HepG2 (cell line): Measurements from ENCODE around the gene CDC25C. TPM values are rescaled to one million over a fixed set of nuclear protein-coding genes. Genes with fewer than 3 reads are reported as not detected.

Source experiments
- DMTF1 ChIP-seq: sonication (generic); formaldehyde crosslinking; IDR thresholded peaks from 2 replicates; pipeline ENCODE4 v1.4.0; 2020; ENCODE audit warnings: mild to moderate bottlenecking, missing genetic modification reagents
- HMGXB4 ChIP-seq, 2 experiments: sonication (generic) in 1 of 2; formaldehyde crosslinking in 1 of 2; IDR thresholded peaks; 2 replicates each; pipeline versions ENCODE4 v1.4.0 to v1.6.1; 2018 to 2020; ENCODE audit warnings: missing genetic modification reagents in 2 of 2, borderline replicate concordance in 1 of 2, low read depth in 1 of 2, mild to moderate bottlenecking in 1 of 2, missing biosample characterization in 1 of 2
- HOXA3 ChIP-seq: sonication (generic); formaldehyde crosslinking; IDR thresholded peaks from 2 replicates; pipeline ENCODE4 v1.5.0; 2020; ENCODE audit warnings: missing genetic modification reagents
- MATR3 ChIP-seq: sonication (generic); formaldehyde crosslinking; IDR thresholded peaks from 2 replicates; pipeline ENCODE4 v1.4.0; 2020; ENCODE audit warnings: missing genetic modification reagents
- MIER2 ChIP-seq: IDR thresholded peaks from 2 replicates; pipeline ENCODE4 v1.6.1; 2016; ENCODE audit warnings: missing biosample characterization, missing genetic modification reagents
- MIER3 ChIP-seq: IDR thresholded peaks from 2 replicates; pipeline ENCODE4 v1.6.1; 2016; ENCODE audit warnings: missing compliant biosample characterization, borderline replicate concordance
- MXD4 ChIP-seq: IDR thresholded peaks from 2 replicates; pipeline ENCODE4 v1.6.1; 2016; ENCODE audit warnings: mild to moderate bottlenecking, missing biosample characterization, missing genetic modification reagents
- SIX1 ChIP-seq: sonication (generic); formaldehyde crosslinking; IDR thresholded peaks from 2 replicates; pipeline ENCODE4 v1.4.0; 2020; ENCODE audit warnings: missing genetic modification reagents, borderline replicate concordance
- SIX4 ChIP-seq: sonication (generic); formaldehyde crosslinking; IDR thresholded peaks from 2 replicates; pipeline ENCODE4 v1.4.0; 2020; ENCODE audit warnings: missing genetic modification reagents
- SOX5 ChIP-seq: IDR thresholded peaks from 2 replicates; pipeline ENCODE4 v1.6.1; 2016; ENCODE audit warnings: borderline replicate concordance
- ZBTB10 ChIP-seq: sonication (generic); formaldehyde crosslinking; IDR thresholded peaks from 2 replicates; pipeline ENCODE4 v1.4.0; 2020; ENCODE audit warnings: missing genetic modification reagents, borderline replicate concordance
- ZHX1 ChIP-seq: sonication (generic); formaldehyde crosslinking; IDR thresholded peaks from 2 replicates; pipeline ENCODE4 v1.8.1; 2022; ENCODE audit warnings: low read depth, mild to moderate bottlenecking, missing genetic modification reagents
- ZNF556 ChIP-seq: sonication (generic); formaldehyde crosslinking; IDR thresholded peaks from 2 replicates; pipeline ENCODE4 v1.4.0; 2020; ENCODE audit warnings: mild to moderate bottlenecking, missing genetic modification reagents, borderline replicate concordance
- ZNF674 ChIP-seq: sonication (generic); formaldehyde crosslinking; IDR thresholded peaks from 2 replicates; pipeline ENCODE4 v1.5.0; 2020; ENCODE audit warnings: low read depth, mild to moderate bottlenecking, missing genetic modification reagents
- ZSCAN21 ChIP-seq: sonication (generic); formaldehyde crosslinking; IDR thresholded peaks from 2 replicates; pipeline ENCODE4 v1.8.0; 2022; ENCODE audit warnings: mild to moderate bottlenecking, missing genetic modification reagents, moderate library complexity, borderline replicate concordance
- polyA plus RNA-seq, 8 experiments: library from polyadenylated mRNA; depleted of rRNA in 3 of 8; stranded (reverse) in 7 of 8; unstranded in 1 of 8; fragments of >200 nt; fragmentation: Illumina TruSeq in 4 of 8; extraction: Trizol in 4 of 8; gene quantifications; 2 replicates each; pipeline versions ENCODE4 v1.2.1 to v1.2.3, GENCODE V29; 2011 to 2016; ENCODE audit warnings: low read depth in 4 of 8, missing spikeins in 1 of 8, mixed read lengths in 1 of 8; ENCODE audit not compliant: insufficient read depth in 1 of 8
- total RNA-seq, 5 experiments: library from RNA; depleted of rRNA; stranded (reverse); fragments of >200 nt; fragmentation: Illumina TruSeq; extraction: Trizol; gene quantifications; 2 replicates each; pipeline ENCODE4 v1.2.3, GENCODE V29; 2016; ENCODE audit warnings: low read depth in 1 of 5

CDC25C gene
- total and polyA plus RNA-seq, 2 of the 13 experiments (the other 11 are each of a cell fraction or from before 2014, with no cell fraction given): 17.7 to 27.6 TPM

GRCh38 chr5:138352071-138352721, 20.6 kb upstream of the CDC25C start, which contains the start of gene KDM3B (continued):
- TF ChIP-seq ZSCAN21 (CRISPR knock-in tag) (peak; percentile 29; the same call in 1 of the 2 replicates), ZBTB10 (CRISPR knock-in tag) (no peak), HMGXB4 (CRISPR knock-in tag; IDR thresholded peaks at IDR 0.05; ENCODE audit: borderline replicate concordance in 1 of 2, low read depth in 1 of 2) (peak; percentile 88 to 99), HOXA3 (CRISPR knock-in tag) (peak; percentile 70), MATR3 (CRISPR knock-in tag) (no peak), DMTF1 (CRISPR knock-in tag) (no peak), ZNF556 (CRISPR knock-in tag) (peak; percentile 62; the same call in 1 of the 2 replicates), ZNF674 (CRISPR knock-in tag) (0 out of 2 replicates have a peak, but pooled peaks have one; percentile 44), MIER3 (CRISPR knock-in tag) (0 out of 2 replicates have a peak, but pooled peaks have one; percentile 67), MIER2 (0 out of 2 replicates have a peak, but pooled peaks have one; percentile 17), SIX1 (CRISPR knock-in tag) (0 out of 2 replicates have a peak, but pooled peaks have one; percentile 35), MXD4 (CRISPR knock-in tag) (0 out of 2 replicates have a peak, but pooled peaks have one; percentile 36), ZHX1 (CRISPR knock-in tag) (peak; percentile 87; the same call in 1 of the 2 replicates), SIX4 (CRISPR knock-in tag) (no peak), SOX5 (CRISPR knock-in tag) (peak; percentile 31; the same call in 1 of the 2 replicates)
